ENCODE data around the gene GRHPR.
"Not testable (repeated sequence)": the region's sequence is repeated elsewhere in the genome, so short reads cannot be mapped to it uniquely, and the experiment has no call there.

The GRHPR gene

DNA sequence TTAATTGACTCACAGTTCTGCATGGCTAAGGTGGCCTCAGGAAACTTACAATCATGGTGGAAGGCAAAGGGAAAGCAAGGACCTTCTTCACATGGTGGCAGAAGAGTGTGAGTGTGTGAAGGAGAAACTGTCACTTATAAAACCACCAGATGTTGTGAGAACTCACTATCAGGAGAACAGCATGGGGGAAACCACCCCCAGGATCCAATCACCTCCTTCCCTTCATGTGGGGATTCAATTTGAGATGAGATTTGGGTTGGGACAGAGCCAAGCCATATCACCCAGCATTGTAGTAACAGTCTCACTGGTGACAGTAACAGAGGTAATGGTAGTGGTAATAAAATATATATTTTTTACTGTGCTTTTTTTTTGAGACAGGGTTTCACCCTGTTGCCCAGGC is 24.6 kb downstream of the GRHPR start:
- no peak for DNase-seq (ENCODE audit: low read depth in 3 of 3)

DNA sequence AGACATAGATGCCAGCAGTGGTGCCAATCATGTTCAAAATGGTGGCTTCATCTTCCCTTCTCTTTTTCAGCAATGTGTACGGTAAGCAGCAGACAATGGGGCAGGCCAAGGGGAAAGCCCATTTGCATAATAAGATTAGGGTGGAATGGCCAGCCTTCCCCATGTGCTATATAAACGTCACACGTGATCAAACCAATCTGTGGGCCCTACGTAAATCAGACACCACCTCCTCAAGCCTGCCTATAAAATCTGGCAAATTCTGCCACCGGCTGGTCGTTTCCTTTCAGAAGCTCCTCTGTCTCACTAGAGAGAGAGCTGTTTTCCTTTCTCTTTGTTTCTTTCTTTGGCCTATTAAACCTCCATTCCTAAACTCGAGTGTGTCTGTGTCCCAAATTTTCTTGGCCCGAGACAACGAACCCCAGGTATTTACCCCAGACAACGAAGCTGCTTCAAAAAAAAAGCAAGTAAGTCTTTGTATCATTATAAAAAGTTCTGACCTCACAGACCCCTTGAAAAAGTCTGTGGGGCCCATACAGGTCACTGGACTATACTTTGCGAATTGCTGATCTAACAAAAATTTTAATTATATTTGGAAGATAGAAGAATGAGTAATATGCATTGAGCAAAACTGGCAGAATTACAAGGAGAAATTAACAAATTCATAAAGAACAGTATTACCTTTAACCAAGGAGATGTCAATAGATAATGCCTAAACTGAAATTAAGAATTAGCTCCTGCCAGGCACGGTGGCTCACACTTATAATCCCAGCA is 27.6 kb downstream of the GRHPR start:
- no peak for DNase-seq (ENCODE audit: low read depth in 3 of 3)

DNA sequence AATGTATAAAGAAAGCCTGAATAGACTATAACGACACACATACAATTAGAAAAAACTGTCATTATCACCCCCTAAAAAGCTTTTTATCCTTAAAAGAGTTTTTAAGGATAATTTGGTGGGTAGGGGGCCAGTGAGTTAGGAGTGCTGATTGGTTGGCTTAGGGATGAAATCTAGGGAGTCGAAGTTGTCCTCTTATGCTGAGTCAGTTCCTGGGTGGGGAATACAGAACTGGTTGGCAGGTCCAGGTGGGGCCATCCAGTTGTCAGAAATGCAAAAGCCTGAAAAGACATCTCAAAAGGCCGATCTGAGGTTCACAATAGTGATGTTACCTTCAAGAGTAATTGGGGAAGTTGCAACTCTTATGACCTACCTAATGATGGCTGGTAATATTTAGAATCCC is 29.1 kb downstream of the GRHPR start:
- no peak for DNase-seq (ENCODE audit: low read depth in 3 of 3)

GRCh38 chr9:37452611-37453010 is 30.1 kb downstream of the GRHPR start:
- no peak for DNase-seq (ENCODE audit: low read depth in 3 of 3)

- DNase-seq (ENCODE audit: low read depth in 3 of 3), result no peak
Observed at GRCh38 chr9:37453827-37454226, 31.3 kb downstream of the GRHPR start.

GRCh38 chr9:37454238-37454637 is 31.7 kb downstream of the GRHPR start:
- no peak for DNase-seq (ENCODE audit: low read depth in 3 of 3)

- no peak for DNase-seq (ENCODE audit: low read depth in 3 of 3)
Observed at GRCh38 chr9:37455884-37456647, 33.6 kb downstream of the GRHPR start.

- no peak for DNase-seq (ENCODE audit: low read depth in 3 of 3)
Observed at GRCh38 chr9:37456817-37457216, 34.3 kb downstream of the GRHPR start.

GRCh38 chr9:37464006-37464405 is 41.5 kb downstream of the GRHPR start:
- DNase-seq (ENCODE audit: low read depth in 3 of 3), result no peak

DNA sequence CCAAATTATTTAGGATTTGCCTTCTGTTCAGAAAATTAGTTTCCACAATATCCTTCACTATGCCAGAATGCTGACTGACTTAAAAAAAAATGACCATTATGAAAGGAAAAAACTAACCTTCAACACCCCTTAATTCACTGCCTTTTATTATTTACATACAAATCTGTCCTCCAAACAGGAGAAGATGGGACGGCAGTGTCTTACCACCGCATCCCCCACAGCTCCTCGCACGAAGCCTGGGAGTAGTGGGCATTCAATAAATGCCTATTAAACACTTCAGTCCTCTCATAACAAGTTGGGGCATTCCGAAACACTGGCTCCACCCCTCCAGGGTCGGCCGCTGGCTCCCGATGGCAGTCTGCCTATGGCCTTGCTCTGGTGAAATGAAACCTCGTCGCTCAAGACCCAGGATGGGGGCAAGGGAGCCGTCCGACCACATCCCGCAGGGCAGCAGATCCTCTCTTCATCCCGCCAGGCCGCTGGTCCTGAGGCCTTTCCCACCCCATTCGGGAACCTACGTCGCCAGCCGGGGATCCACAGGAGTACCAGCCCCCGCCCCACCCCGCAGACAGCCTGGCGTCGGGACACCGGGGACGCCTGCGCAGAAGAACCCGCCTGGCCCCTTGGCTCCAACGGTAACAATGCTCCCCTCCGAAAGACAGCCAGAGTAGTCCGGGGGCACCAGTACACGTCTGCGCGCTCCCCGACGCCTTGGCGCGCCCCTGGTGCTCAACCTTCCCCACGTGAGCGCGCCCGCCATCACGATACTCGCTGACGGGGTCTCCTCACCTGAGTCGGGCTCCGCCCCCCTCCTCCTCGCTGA is 42.1 kb downstream of the GRHPR start:
- peak in 2 of 3 experiments; percentile 34 to 46 for DNase-seq (ENCODE audit: low read depth in 3 of 3)

GRCh38 chr9:37465249-37466036 is 42.9 kb downstream of the GRHPR start, which contains the start of gene ZBTB5:
Gene ZBTB5, minus strand, starts transcription at chr9:37465450. Its CDS starts 22,899 bp downstream, at chr9:37442551.
- peak; percentile 98 to 99 (median 98) for DNase-seq (ENCODE audit: low read depth in 3 of 3)

GRCh38 chr9:37466037-37466709 is 43.7 kb downstream of the GRHPR start:
- peak in 2 of 3 experiments; percentile 2 to 33 for DNase-seq (ENCODE audit: low read depth in 3 of 3)

GRCh38 chr9:37467530-37467929 is 45.0 kb downstream of the GRHPR start:
- not testable (repeated sequence) for DNase-seq (ENCODE audit: low read depth in 3 of 3)

DNA sequence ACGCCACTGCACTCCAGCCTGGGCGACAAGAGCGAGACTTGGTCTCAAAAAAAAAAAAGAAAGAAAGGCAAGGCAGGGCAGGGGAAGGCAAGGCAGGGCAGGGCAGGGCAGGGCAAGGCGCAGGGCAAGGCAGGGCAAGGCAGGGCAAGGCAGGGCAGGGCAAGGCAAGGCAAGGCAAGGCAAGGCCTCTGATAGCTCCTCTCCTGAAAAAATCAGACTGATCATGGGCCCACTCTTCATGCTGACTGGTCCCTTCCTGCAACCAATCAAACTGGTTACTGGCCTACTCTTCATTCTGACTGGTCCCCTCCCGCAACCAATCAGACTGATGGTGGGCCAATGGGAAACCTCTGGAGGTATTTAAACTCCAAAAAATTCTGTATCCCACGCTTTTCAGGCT is 46.1 kb downstream of the GRHPR start:
- no peak for DNase-seq (ENCODE audit: low read depth in 3 of 3)

GRCh38 chr9:37471942-37472684 is 49.6 kb downstream of the GRHPR start:
- no peak for DNase-seq (ENCODE audit: low read depth in 3 of 3)

- not testable (repeated sequence) for DNase-seq (ENCODE audit: low read depth in 3 of 3)
Observed at GRCh38 chr9:37473982-37474381, 51.5 kb downstream of the GRHPR start.

DNA sequence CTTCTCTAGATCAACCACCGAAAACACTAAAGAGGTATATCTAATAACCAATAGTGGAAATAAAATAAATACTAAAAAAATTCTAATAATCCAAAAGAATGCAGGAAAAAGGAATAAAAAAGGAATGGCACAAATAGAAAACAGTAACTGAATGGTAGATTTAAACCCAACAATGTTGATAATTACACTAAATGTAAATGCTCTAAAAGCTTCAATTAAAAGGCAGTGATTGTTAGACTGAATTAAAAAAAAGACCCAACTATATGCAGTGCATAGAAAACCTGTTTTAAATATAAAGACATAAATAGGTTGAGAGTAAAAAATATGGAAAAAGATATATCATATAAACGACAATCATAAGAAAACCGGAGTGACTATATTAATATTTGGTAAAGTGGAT is 51.9 kb downstream of the GRHPR start:
- no peak for DNase-seq (ENCODE audit: low read depth in 3 of 3)

GRCh38 chr9:37476930-37477329 is 54.4 kb downstream of the GRHPR start:
- no peak for DNase-seq (ENCODE audit: low read depth in 3 of 3)

- not testable (repeated sequence) for DNase-seq (ENCODE audit: low read depth in 3 of 3)
Observed at GRCh38 chr9:37477443-37477842, 54.9 kb downstream of the GRHPR start.
